ENCODE results near the gene EPB41L5.

- peak; percentile 39; the same call in 1 of the 2 replicates for TF ChIP-seq CTCF (IDR thresholded peaks at IDR 0.05; ENCODE audit: low read length)
- TF ChIP-seq EZH2 (IDR thresholded peaks at IDR 0.05; ENCODE audit: borderline replicate concordance, low read length): no peak
These were observed 210.4 kb downstream of the EPB41L5 start, which contains the start of gene TMEM185B for GRCh38 chr2:120223034-120223912.
